ENCODE data around the gene YIPF3.

DNA sequence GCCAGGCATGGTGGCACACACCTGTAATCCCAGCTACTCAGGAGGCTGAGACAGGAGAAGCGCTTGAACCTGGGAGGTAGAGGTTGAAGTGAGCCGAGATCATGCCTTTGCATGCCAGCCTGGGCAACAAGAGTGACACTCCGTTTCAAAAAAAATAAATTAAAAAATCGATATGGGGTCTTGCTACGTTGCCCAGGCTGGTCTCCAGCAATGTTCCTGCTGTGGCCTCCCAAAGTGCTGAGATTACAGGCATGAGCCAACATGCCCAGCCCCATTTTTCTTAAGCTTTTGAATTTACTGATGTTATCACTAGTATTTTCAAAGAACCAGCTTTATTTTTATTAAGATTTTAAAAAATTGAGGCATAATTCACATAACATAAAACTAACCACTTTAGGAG is 23.8 kb upstream of the YIPF3 start:
- TF ChIP-seq, protein P1, sequence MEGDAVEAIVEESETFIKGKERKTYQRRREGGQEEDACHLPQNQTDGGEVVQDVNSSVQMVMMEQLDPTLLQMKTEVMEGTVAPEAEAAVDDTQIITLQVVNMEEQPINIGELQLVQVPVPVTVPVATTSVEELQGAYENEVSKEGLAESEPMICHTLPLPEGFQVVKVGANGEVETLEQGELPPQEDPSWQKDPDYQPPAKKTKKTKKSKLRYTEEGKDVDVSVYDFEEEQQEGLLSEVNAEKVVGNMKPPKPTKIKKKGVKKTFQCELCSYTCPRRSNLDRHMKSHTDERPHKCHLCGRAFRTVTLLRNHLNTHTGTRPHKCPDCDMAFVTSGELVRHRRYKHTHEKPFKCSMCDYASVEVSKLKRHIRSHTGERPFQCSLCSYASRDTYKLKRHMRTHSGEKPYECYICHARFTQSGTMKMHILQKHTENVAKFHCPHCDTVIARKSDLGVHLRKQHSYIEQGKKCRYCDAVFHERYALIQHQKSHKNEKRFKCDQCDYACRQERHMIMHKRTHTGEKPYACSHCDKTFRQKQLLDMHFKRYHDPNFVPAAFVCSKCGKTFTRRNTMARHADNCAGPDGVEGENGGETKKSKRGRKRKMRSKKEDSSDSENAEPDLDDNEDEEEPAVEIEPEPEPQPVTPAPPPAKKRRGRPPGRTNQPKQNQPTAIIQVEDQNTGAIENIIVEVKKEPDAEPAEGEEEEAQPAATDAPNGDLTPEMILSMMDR (conservative IDR thresholded peaks at IDR 0.05; ENCODE audit: low read depth, low read length) = no peak
- no peak for TF ChIP-seq EZH2 (IDR thresholded peaks at IDR 0.05; ENCODE audit: low read length, unreplicated experiment)

All from PC-3 (cell line).